Right atrium auricular region (tissue), 2 donors: ENCODE data around the gene RAB31. TPM values are rescaled to one million over a fixed set of nuclear protein-coding genes. Genes with fewer than 3 reads are reported as not detected.

Experiments
- DNase-seq: peaks from one replicate; pipeline ENCODE4 v3.0.0-alpha.2; 2019; ENCODE audit warnings: low spot score
- H3K27ac ChIP-seq, 2 donors: fragments of 200-600 bp; sonication (generic); 1 replicate in 1 of 2; 2 replicates in 1 of 2; pipeline ENCODE4 v1.5.1; 2016 to 2019
- H3K27me3 ChIP-seq, 2 donors: fragments of 200-600 bp; sonication (generic); one replicate each; pipeline versions ENCODE4 v1.5.1 to v1.6.0; 2017 to 2019
- H3K36me3 ChIP-seq: fragments of 200-600 bp; sonication (generic); one replicate; pipeline ENCODE4 v1.5.1; 2016
- H3K4me1 ChIP-seq, 2 donors: fragments of 200-600 bp; sonication (generic); one replicate each; pipeline versions ENCODE4 v1.5.1 to v1.6.0; 2017 to 2019
- H3K4me3 ChIP-seq, 2 donors: fragments of 200-600 bp; sonication (generic); 1 replicate in 1 of 2; 2 replicates in 1 of 2; pipeline ENCODE4 v1.5.1; 2017 to 2019; ENCODE audit warnings: mild to moderate bottlenecking in 1 of 2, moderate library complexity in 1 of 2
- H3K9me3 ChIP-seq, 2 donors: fragments of 200-600 bp; sonication (generic); one replicate each; pipeline ENCODE4 v1.5.1; 2019
- total RNA-seq, 2 donors: library from RNA; depleted of rRNA; stranded (reverse); fragments of >200 nt; gene quantifications; one replicate each; pipeline ENCODE4 v1.1.0, GENCODE V29; 2016
- TF ChIP-seq, protein P1 (sequence below), 2 donors: fragments of 200-600 bp; sonication (generic); IDR thresholded peaks; one replicate each; pipeline ENCODE4 v1.5.1; 2019; ENCODE audit warnings: antibody characterized with exemption in 2 of 2

RAB31 gene
- total RNA-seq, 2 donors from 2014 or later, result 9.9 to 29.2 TPM

GRCh38 chr18:9810994-9811705 lies 103.0 kb downstream of the RAB31 start:
- no peaks in the 10 kb centered on the region for H3K9me3 ChIP-seq
- H3K27ac ChIP-seq, result peak overlapping the region in 1 of 2 donors; percentile 55
- no peaks in the 10 kb centered on the region for H3K36me3 ChIP-seq
- no peak overlapping the region for H3K4me3 ChIP-seq
- H3K27me3 ChIP-seq, result no peaks in the 10 kb centered on the region
- DNase-seq, result no peak
- peaks cover 0 to 31% of the 10 kb centered on the region in 2 donors for H3K4me1 ChIP-seq
- TF ChIP-seq, protein P1, sequence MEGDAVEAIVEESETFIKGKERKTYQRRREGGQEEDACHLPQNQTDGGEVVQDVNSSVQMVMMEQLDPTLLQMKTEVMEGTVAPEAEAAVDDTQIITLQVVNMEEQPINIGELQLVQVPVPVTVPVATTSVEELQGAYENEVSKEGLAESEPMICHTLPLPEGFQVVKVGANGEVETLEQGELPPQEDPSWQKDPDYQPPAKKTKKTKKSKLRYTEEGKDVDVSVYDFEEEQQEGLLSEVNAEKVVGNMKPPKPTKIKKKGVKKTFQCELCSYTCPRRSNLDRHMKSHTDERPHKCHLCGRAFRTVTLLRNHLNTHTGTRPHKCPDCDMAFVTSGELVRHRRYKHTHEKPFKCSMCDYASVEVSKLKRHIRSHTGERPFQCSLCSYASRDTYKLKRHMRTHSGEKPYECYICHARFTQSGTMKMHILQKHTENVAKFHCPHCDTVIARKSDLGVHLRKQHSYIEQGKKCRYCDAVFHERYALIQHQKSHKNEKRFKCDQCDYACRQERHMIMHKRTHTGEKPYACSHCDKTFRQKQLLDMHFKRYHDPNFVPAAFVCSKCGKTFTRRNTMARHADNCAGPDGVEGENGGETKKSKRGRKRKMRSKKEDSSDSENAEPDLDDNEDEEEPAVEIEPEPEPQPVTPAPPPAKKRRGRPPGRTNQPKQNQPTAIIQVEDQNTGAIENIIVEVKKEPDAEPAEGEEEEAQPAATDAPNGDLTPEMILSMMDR (IDR thresholded peaks at IDR 0.05), result peak in 1 of 2 donors; percentile 35

DNA sequence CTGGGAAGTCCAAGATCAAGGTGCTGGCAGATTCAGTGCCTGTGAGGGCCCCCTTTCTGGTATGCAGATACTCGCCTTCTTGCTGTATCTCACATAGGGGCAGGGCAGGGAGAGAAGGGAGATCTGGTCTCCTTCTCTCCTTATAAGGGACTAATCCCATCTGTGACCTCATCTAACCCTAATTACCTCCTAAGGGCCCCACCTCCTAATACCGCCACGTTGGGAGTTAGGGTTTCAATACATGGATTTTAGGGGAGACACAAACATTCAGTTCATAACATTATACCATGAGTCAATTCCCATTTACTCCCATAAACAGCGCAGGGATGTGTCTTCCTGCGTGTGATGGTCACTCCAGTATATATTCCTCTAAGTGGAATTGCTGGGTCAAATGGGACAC lies 103.9 kb downstream of the RAB31 start:
- H3K4me3 ChIP-seq, result no peak overlapping the region
- no peaks in the 10 kb centered on the region for H3K9me3 ChIP-seq
- TF ChIP-seq, protein P1 (IDR thresholded peaks at IDR 0.05), result no peak
- H3K27me3 ChIP-seq, result no peaks in the 10 kb centered on the region
- no peak overlapping the region for H3K27ac ChIP-seq
- H3K4me1 ChIP-seq, result peaks cover 0 to 31% of the 10 kb centered on the region in 2 donors
- DNase-seq, result no peak
- no peaks in the 10 kb centered on the region for H3K36me3 ChIP-seq

DNA sequence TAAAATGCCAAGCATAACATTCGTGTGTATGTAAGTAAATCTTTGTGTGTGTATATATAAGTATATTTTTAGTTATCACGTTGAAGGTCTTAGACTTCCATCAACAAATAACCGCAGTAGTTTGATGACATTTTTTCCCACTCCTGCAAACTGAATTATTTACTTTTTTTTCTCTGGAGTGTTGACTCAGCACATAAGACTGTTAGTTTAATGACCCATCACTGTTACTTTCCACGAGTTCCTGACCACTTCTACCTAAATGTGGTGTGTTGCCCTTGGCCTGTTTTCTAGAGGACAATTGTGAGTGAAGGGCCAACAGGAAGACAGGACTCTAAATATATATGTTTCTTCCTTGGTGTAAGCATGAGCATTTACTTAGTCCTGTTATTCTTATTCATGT lies 106.3 kb downstream of the RAB31 start:
- Histone ChIP-seq H3K27me3 (no peaks in the 10 kb centered on the region), H3K27ac (no peak overlapping the region), H3K4me3 (no peak overlapping the region), H3K36me3 (no peaks in the 10 kb centered on the region), H3K4me1 (peaks cover 0 to 22% of the 10 kb centered on the region in 2 donors), H3K9me3 (peaks cover 0 to 9% of the 10 kb centered on the region in 2 donors)
- TF ChIP-seq, protein P1 (IDR thresholded peaks at IDR 0.05), result no peak
- DNase-seq, result no peak

- Histone ChIP-seq H3K9me3 (peaks cover 0 to 9% of the 10 kb centered on the region in 2 donors), H3K4me3 (no peak overlapping the region), H3K36me3 (no peaks in the 10 kb centered on the region), H3K4me1 (peaks cover 0 to 8% of the 10 kb centered on the region in 2 donors), H3K27me3 (no peaks in the 10 kb centered on the region), H3K27ac (peak overlapping the region in 1 of 2 donors; percentile 52)
- DNase-seq, result no peak
- TF ChIP-seq, protein P1 (IDR thresholded peaks at IDR 0.05), result no peak
Measured at GRCh38 chr18:9817286-9817685, 109.2 kb downstream of the RAB31 start.

- no peak for DNase-seq
- Histone ChIP-seq H3K9me3 (peaks cover 0 to 9% of the 10 kb centered on the region in 2 donors), H3K27ac (peak overlapping the region in 1 of 2 donors; percentile 52), H3K27me3 (no peaks in the 10 kb centered on the region), H3K4me3 (no peak overlapping the region), H3K4me1 (peaks cover 0 to 8% of the 10 kb centered on the region in 2 donors), H3K36me3 (no peaks in the 10 kb centered on the region)
- TF ChIP-seq, protein P1 (IDR thresholded peaks at IDR 0.05), result no peak
Measured at GRCh38 chr18:9817725-9818422, 109.8 kb downstream of the RAB31 start.
